Dermis blood vessel endothelial cell (primary cell): ENCODE measurements around the gene ARHGAP26. TPM values are rescaled to one million over a fixed set of nuclear protein-coding genes. Genes with fewer than 3 reads are reported as not detected.

Experiments used
- DNase-seq: peaks from one replicate; pipeline ENCODE4 v3.0.0; 2010
- total RNA-seq: library from RNA; depleted of rRNA; stranded (reverse); fragments of >200 nt; gene quantifications from 2 replicates; pipeline ENCODE4 v1.2.3, GENCODE V29; 2014

The ARHGAP26 gene
- total RNA-seq, 1 donor from 2014 or later: 51.7 TPM

- no peak for DNase-seq
Observed at GRCh38 chr5:143258559-143259253, 488.5 kb downstream of the ARHGAP26 start.

- DNase-seq: no peak
Observed at GRCh38 chr5:143259254-143259605, 489.1 kb downstream of the ARHGAP26 start.

- DNase-seq: no peak
Observed at GRCh38 chr5:143261748-143262392, 491.7 kb downstream of the ARHGAP26 start.

GRCh38 chr5:143262393-143263174 lies 492.4 kb downstream of the ARHGAP26 start:
- peak; percentile 74 for DNase-seq

- DNase-seq: no peak
Observed at GRCh38 chr5:143263272-143263810, 493.2 kb downstream of the ARHGAP26 start.

- no peak for DNase-seq
Observed at GRCh38 chr5:143265995-143266394, 495.8 kb downstream of the ARHGAP26 start.

GRCh38 chr5:143267186-143267585 lies 497.0 kb downstream of the ARHGAP26 start:
- no peak for DNase-seq

- DNase-seq: no peak
Observed at GRCh38 chr5:143268388-143268787, 498.2 kb downstream of the ARHGAP26 start.

GRCh38 chr5:143271431-143271830 lies 501.3 kb downstream of the ARHGAP26 start:
- DNase-seq: no peak

- DNase-seq: no peak
Observed at GRCh38 chr5:143274952-143275351, 504.8 kb downstream of the ARHGAP26 start.

GRCh38 chr5:143275512-143276363 lies 505.6 kb downstream of the ARHGAP26 start:
- DNase-seq: no peak

GRCh38 chr5:143277536-143277935 lies 507.4 kb downstream of the ARHGAP26 start:
- no peak for DNase-seq

Other genes starting within 250 kb of the ARHGAP26 start
- 0.19 and 0.85 TPM in 2 replicates for gene FGF1, start 84.3 kb upstream of the ARHGAP26 start, total RNA-seq